Activated naive CD8-positive, alpha-beta T cell (primary cell): Measurements from ENCODE around the gene IVD.

ENCODE experiments used
- H3K27ac Mint-ChIP-seq: one replicate; pipeline ENCODE4 v1.8.0; 2021; ENCODE audit warnings: mixed read lengths
- H3K27me3 Mint-ChIP-seq: one replicate; pipeline ENCODE4 v1.8.0; 2021; ENCODE audit warnings: mixed read lengths
- H3K36me3 Mint-ChIP-seq: one replicate; pipeline ENCODE4 v1.8.0; 2021; ENCODE audit warnings: mixed read lengths
- H3K4me1 Mint-ChIP-seq: one replicate; pipeline ENCODE4 v1.8.0; 2021; ENCODE audit warnings: low read depth, mixed read lengths
- H3K4me3 Mint-ChIP-seq: one replicate; pipeline ENCODE4 v1.8.0; 2021; ENCODE audit warnings: mild to moderate bottlenecking, mixed read lengths
- H3K9me3 Mint-ChIP-seq: one replicate; pipeline ENCODE4 v1.8.0; 2021; ENCODE audit warnings: low read depth, mixed read lengths

The IVD gene

DNA sequence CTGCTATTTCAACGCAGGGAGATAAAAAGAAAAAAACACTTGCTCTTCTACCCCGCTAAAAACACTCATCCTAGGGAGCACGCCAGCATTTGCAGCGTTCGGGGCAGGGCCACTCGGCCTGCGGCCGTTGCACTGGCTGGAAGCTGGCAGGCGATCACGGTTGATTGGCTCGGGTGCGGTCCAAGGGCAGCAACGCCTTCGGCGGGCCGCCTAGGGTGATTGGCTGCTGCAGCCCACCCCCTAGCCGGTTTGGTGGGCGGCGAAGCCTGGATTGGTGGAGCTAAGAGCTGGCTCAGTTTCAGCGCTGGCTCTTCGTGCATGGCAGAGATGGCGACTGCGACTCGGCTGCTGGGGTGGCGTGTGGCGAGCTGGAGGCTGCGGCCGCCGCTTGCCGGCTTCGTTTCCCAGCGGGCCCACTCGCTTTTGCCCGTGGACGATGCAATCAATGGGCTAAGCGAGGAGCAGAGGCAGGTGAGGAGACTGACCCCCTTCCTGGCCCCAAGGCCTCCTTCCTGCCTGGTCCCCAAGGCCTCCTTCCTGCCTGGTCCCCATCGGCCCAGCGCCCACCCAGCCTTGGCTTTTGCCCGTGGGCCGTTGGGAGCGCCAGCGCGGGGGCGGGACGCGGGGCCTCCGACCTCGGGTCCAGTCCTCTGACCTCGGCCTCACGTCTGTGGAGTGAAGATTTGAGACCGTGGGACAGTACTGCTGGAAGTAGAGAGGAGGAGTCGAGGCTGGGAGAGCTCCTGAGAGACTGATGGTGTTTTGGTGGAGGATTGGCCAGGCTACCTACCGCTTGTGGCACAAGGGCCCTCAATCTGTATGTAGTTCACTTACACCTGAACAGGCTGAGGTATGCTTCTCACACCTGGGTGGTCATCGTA lies at the start of gene IVD:
IVD (plus strand) TSS at position 295 of the 881 bp plus-strand sequence; CDS start at position 328, 33 bp downstream.
- H3K4me1 Mint-ChIP-seq: peaks cover 42% of the 10 kb centered on the region
- H3K4me3 Mint-ChIP-seq: peak within 1 kb of the TSS; percentile 87
- peak within 1 kb of the TSS; percentile 94 for H3K27ac Mint-ChIP-seq
- no peaks in the 10 kb centered on the region for H3K27me3 Mint-ChIP-seq
- no peaks in the 10 kb centered on the region for H3K9me3 Mint-ChIP-seq
- H3K36me3 Mint-ChIP-seq: peaks cover under 1% of the 10 kb centered on the region

DNA sequence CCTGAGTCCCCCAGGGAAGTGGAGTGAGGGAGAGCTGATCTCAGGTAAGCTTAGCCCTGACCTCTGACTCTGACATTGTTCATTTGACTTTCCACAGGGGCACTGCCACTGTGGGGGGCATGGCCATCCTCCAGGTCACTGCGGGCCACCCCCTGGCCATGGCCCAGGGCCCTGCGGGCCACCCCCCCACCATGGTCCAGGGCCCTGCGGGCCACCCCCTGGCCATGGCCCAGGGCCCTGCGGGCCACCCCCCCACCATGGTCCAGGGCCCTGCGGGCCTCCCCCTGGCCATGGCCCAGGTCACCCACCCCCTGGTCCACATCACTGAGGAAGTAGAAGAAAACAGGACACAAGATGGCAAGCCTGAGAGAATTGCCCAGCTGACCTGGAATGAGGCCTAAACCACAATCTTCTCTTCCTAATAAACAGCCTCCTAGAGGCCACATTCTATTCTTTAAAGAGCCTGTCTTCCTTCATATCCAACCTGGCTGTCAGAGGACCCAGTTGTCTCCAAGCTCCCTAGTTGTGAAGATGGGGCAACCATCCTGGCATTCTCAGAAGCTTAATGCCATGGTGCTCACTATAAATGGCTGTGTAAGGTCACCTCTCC lies 49.5 kb upstream of the IVD start:
- Mint-ChIP-seq H3K36me3 (peaks cover 3% of the 10 kb centered on the region), H3K27me3 (no peaks in the 10 kb centered on the region), H3K9me3 (no peaks in the 10 kb centered on the region), H3K4me3 (peak overlapping the region; percentile 33), H3K4me1 (peaks cover 6% of the 10 kb centered on the region), H3K27ac (no peak overlapping the region)

DNA sequence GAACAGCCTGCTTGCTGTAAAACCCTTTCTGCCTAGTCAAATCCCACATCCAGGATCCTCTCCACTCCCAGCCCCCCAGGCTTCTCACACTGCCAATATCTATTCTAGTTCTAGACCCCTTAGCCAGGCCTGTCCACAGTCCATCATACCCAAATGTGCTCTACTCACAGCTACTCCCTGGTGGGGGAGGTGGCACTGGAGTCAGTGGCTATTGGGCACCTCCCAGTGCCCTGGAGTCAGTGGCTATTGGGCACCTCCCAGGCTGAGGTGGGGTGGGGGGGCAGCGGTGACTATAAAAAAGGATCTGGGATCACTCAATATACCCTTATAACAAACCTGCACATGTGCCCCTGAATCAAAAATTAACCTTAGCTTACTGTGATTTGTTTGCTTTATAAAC lies 48.3 kb upstream of the IVD start:
- Mint-ChIP-seq H3K27ac (no peak overlapping the region), H3K4me3 (peak overlapping the region; percentile 72), H3K9me3 (no peaks in the 10 kb centered on the region), H3K36me3 (peaks cover 3% of the 10 kb centered on the region), H3K4me1 (peaks cover 6% of the 10 kb centered on the region), H3K27me3 (no peaks in the 10 kb centered on the region)

DNA sequence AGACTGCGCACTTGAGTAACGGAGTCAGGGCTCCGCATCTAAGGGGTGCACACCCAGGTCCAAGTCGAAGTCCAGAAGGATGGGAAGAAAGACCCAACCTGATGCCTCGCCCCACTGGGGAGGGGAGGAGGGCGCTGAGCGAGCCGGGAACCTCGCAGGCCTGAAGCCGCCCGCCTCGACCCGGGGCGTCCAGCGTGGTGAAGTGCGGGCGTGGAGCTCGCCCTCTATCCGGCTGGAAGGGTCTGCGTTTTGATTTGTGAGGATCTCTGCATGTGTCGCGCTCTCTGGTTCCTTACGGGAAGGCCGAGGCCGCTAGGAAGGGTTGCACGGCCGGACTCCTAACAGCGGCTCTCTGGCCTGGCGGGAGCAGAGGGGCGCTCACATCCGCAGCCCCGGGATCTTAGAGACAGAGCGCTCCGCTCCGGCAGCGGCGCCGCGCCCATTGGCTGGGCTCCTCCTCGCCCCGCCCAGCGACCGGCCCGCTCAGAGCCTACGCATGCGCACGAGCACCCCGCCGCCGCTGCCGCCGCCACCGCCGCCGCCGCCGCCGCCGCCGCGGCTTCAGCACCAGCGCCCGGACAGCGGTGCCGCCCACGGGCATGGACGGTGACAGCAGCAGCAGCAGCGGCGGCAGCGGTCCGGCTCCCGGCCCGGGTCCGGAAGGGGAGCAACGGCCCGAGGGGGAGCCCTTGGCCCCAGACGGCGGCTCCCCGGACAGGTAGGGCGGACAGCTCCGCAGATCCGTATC lies 47.7 kb upstream of the IVD start, which contains the start of gene DISP2:
DISP2 (plus strand) TSS at position 497 of the 748 bp plus-strand sequence; CDS start at position 600, 103 bp downstream.
- Mint-ChIP-seq H3K27ac (no peak within 1 kb of the TSS), H3K27me3 (no peaks in the 10 kb centered on the region), H3K4me1 (peaks cover 9% of the 10 kb centered on the region), H3K4me3 (peak within 1 kb of the TSS; percentile 83), H3K36me3 (peaks cover 4% of the 10 kb centered on the region), H3K9me3 (no peaks in the 10 kb centered on the region)

DNA sequence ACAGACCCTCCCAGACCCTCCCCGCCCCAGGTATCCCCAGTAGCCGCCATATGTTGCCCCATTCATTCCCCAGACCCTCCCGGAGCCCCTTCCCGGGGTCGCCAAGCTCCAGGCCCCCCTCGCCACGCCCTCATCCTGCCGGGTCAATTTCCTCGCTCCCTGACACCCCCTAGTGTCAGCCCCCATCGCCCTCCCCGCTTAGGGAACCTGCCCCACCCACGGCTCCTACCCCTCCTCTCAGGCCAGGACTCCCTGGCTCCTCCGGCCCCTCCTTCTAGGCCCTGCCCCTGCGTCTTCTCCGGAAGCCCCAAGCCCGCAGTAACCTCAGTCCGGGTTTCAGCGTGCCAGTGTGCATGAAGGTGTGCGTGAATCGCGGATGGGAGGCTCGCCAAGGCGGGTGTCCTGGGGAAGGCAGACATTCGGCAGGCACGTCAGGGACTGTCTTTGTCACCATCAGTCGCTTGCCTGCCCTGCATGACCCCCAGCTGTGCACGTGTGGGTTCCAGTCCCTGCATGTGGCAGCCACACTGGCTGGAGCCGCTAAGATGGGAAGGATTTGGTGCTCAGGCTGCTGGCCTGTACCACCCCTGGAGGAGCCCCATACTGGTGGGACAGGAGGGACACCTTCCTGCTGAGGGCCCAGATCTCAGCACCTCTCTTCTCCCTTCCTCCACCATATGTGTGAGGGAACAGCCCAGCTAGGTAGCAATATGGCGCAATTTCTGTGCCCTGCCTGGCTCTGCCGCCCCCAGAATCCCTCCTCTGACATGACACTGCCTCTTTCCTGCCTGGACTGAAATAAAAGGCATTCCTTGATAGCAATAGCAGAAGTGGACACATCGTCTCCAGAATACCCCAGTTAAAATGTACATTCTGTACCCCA lies 46.9 kb upstream of the IVD start:
- H3K27ac Mint-ChIP-seq: no peak overlapping the region
- peaks cover 4% of the 10 kb centered on the region for H3K36me3 Mint-ChIP-seq
- H3K9me3 Mint-ChIP-seq: no peaks in the 10 kb centered on the region
- no peaks in the 10 kb centered on the region for H3K27me3 Mint-ChIP-seq
- peak overlapping the region; percentile 83 for H3K4me3 Mint-ChIP-seq
- peaks cover 13% of the 10 kb centered on the region for H3K4me1 Mint-ChIP-seq

DNA sequence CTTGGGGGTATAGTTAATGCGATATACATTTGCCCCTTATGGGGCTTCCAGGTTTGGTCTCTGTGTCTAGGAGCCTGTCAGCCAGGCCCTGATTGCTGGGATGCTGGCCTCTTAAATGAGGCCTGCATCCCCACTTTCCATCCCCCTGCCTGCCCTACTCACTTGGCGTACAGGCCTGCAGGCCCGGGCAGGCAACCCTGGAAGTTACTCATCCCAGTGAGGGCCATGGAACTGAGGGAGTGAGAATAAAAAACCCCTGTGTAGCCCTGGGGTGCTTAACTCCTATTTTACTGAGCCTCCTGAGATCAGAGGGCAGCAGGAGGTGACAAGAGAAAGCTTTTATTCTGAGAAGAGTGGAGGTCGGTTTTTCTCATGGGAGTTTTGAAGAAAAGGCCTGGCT lies 45.6 kb upstream of the IVD start:
- H3K36me3 Mint-ChIP-seq: peaks cover 4% of the 10 kb centered on the region
- H3K4me1 Mint-ChIP-seq: peaks cover 13% of the 10 kb centered on the region
- H3K27ac Mint-ChIP-seq: no peak overlapping the region
- no peak overlapping the region for H3K4me3 Mint-ChIP-seq
- H3K27me3 Mint-ChIP-seq: no peaks in the 10 kb centered on the region
- H3K9me3 Mint-ChIP-seq: no peaks in the 10 kb centered on the region

DNA sequence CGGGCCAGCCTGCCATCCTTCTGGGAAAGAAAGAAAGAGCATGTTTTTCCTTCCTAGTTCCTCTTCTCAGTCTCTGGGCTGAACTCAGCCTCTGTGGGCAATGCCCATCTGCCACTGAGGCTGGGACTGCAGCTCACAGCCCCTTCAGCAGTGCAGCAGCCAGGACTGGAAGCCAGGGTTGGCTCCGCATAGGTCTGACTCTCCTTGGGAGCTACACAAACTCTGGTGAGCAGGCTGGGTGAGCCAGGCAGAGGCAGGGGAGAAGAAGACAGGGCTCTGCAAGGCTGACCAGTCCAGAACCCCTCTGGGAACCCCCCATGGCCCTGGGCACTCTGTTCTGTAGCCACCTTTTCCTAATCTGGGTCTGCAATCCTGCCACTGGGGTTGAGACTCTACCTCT lies 44.0 kb upstream of the IVD start:
- Mint-ChIP-seq H3K4me3 (no peak overlapping the region), H3K27me3 (no peaks in the 10 kb centered on the region), H3K4me1 (peaks cover 20% of the 10 kb centered on the region), H3K36me3 (peaks cover 4% of the 10 kb centered on the region), H3K27ac (no peak overlapping the region), H3K9me3 (no peaks in the 10 kb centered on the region)

DNA sequence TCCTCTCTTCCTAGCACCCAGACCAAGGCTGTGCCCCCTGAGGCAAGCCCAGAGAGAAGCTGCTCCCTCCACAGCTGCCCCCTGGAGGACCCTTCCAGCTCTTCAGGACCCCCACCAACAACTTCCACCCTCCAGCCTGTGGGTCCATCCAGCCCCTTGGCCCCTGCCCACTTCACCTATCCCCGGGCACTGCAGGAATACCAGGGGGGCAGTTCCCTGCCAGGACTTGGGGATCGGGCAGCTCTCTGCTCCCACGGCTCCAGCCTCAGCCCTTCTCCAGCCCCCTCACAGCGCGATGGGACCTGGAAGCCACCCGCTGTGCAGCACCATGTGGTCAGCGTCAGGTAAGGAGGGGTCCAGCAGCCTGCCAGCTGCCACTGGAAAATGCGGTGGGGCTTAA lies 42.0 kb upstream of the IVD start:
- H3K4me1 Mint-ChIP-seq: peaks cover 30% of the 10 kb centered on the region
- H3K4me3 Mint-ChIP-seq: no peak overlapping the region
- H3K36me3 Mint-ChIP-seq: peaks cover 4% of the 10 kb centered on the region
- H3K27me3 Mint-ChIP-seq: no peaks in the 10 kb centered on the region
- H3K27ac Mint-ChIP-seq: no peak overlapping the region
- no peaks in the 10 kb centered on the region for H3K9me3 Mint-ChIP-seq

DNA sequence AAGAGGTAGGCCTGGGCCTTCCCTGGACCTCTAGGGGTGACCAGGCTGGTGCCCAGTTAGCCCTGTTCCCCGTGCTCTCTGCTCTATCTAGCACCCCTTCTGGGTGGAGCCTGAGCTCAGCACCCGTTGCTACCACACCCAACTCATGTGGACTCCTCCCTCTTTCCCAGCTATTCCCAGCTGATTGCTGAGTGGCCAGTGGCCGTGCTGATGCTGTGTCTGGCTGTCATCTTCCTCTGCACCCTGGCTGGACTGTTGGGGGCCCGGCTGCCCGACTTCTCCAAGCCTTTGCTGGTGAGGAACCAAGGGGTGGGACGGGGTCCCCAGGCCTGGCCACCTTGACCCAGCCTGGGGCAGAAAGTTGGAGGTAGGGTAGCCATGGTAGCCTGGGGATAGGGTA lies 41.3 kb upstream of the IVD start:
- H3K27me3 Mint-ChIP-seq: no peaks in the 10 kb centered on the region
- no peak overlapping the region for H3K4me3 Mint-ChIP-seq
- peaks cover 27% of the 10 kb centered on the region for H3K4me1 Mint-ChIP-seq
- no peaks in the 10 kb centered on the region for H3K9me3 Mint-ChIP-seq
- no peak overlapping the region for H3K27ac Mint-ChIP-seq
- peaks cover 4% of the 10 kb centered on the region for H3K36me3 Mint-ChIP-seq

DNA sequence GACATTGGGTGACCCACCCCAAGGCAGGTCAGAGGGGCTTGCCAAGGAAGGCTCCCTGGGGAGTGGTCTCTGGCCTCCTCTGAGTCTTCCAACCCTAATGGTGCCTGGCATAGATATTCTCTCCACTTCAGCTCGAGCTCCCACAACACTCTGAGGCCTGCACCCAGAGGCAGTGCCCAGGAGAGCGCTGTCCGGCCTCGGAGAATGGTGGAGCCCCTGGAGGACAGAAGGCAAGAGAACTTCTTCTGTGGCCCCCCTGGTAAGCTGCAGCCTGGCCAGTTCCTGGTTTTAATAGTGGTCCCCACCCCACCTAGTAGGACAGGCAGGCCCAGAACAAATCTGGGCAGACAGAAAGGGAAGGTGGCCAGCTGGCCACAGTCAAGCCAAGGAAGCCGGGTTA lies 40.6 kb upstream of the IVD start:
- Mint-ChIP-seq H3K27me3 (no peaks in the 10 kb centered on the region), H3K4me1 (peaks cover 27% of the 10 kb centered on the region), H3K36me3 (peaks cover 4% of the 10 kb centered on the region), H3K4me3 (no peak overlapping the region), H3K27ac (no peak overlapping the region), H3K9me3 (no peaks in the 10 kb centered on the region)

DNA sequence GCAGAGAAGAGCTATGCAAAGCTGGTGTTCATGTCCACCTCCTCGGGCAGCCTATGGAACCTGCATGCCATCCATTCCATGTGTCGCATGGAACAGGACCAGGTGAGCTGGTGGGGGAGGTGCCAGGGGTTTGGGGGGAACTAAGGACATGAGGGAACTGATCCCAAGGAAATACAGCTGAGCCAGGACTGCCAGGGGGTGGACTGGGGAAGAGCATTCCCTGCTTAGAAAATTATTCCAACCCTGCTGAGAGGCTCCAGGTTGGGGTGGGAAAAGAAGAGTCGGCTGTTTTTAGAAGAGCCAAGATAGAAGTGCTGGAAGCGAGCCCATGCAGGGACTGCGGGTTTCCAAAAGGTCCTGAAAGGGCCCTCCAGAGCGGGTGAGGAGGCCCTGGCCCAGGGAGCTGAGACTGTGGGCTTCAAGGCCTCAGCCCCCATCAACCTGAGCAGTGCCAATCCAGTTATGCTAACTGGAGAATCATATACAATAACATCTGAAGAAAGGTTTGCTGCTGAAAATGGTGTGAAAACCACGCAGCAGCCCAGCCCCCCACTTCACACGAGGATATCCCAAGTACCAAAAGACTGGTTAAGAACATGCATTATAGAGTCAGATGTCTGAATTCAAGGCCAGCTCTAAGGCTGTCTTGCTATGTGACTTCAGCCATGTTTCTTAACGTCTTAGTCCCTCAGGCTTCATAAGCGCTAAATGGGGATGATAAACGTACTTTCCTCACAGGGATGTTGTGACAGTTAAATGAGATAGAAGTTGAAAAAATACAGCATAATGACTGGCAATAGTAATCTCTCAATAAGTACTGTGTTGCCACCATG lies 39.8 kb upstream of the IVD start:
- H3K36me3 Mint-ChIP-seq: peaks cover 4% of the 10 kb centered on the region
- no peaks in the 10 kb centered on the region for H3K27me3 Mint-ChIP-seq
- H3K9me3 Mint-ChIP-seq: no peaks in the 10 kb centered on the region
- peak overlapping the region; percentile 52 for H3K4me3 Mint-ChIP-seq
- H3K27ac Mint-ChIP-seq: no peak overlapping the region
- H3K4me1 Mint-ChIP-seq: peaks cover 27% of the 10 kb centered on the region

DNA sequence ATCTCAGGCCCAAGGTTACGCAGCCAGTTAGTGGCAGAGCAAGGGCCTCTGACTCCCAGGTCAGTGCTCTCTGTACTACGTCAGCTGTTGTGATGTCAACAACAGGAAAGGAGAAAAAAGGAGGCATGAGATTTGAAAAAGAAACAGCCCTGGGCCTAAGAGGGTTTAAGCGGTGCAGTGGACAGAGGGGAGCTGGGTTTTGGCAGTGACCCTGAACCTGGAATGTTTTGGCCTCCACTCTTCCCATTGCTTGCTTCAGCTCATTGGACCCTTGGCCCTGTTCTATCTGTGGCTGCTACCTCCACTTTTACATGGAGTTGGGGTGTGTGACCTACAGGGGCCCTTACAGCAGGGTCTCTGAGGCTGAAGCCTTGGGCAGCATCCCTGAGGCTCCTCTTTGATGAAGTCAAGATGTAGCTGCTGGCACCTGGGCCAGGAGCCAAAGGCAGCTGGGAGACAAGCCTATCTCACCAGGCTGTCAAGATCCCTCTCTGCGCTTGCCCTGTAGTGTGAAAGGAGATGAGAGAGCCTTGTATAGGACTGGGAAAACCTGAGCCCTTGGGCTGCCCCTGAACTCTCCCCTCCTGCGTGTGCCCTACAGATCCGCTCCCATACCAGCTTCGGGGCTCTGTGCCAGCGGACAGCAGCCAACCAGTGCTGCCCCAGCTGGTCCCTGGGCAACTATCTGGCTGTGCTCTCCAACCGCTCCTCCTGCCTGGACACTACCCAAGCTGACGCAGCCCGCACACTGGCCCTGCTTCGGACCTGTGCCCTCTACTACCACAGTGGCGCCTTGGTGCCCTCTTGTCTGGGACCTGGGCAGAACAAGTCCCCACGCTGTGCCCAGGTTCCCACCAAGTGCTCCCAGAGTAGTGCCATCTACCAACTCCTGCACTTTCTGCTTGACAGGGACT lies 38.9 kb upstream of the IVD start:
- Mint-ChIP-seq H3K27ac (peak overlapping the region; percentile 75), H3K9me3 (no peaks in the 10 kb centered on the region), H3K4me1 (peaks cover 27% of the 10 kb centered on the region), H3K36me3 (peaks cover 4% of the 10 kb centered on the region), H3K27me3 (no peaks in the 10 kb centered on the region), H3K4me3 (peak overlapping the region; percentile 88)

DNA sequence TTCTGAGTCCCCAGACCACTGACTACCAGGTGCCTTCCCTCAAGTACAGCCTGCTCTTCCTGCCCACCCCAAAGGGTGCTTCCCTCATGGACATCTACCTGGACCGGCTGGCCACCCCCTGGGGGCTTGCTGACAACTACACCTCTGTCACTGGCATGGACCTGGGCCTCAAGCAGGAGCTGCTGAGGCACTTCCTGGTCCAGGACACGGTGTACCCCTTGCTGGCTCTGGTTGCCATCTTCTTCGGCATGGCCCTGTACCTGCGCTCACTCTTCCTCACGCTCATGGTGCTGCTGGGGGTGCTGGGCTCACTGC lies 38.3 kb upstream of the IVD start:
- peaks cover 27% of the 10 kb centered on the region for H3K4me1 Mint-ChIP-seq
- peak overlapping the region; percentile 75 for H3K27ac Mint-ChIP-seq
- H3K27me3 Mint-ChIP-seq: no peaks in the 10 kb centered on the region
- no peaks in the 10 kb centered on the region for H3K9me3 Mint-ChIP-seq
- peak overlapping the region; percentile 88 for H3K4me3 Mint-ChIP-seq
- H3K36me3 Mint-ChIP-seq: peaks cover 4% of the 10 kb centered on the region
